GM12878 (cell line): ENCODE measurements around the gene MAPKAPK3. TPM values are rescaled to one million over a fixed set of nuclear protein-coding genes. Genes with fewer than 3 reads are reported as not detected.

Experiments used
- BHLHE40 ChIP-seq, 2 experiments: fragments of 450-650 bp in 1 of 2; IDR thresholded peaks; 2 replicates each; pipeline ENCODE4 v1.6.1; 2011 to 2017; ENCODE audit warnings: low read depth in 2 of 2, borderline replicate concordance in 1 of 2, improper control_type of control experiment in 1 of 2, low read length in 1 of 2, mild to moderate bottlenecking in 1 of 2
- CBX3 ChIP-seq: fragments of 200-600 bp; sonication (generic); IDR thresholded peaks from 2 replicates; pipeline ENCODE4 v1.6.1; 2016; ENCODE audit warnings: low read depth, borderline replicate concordance
- ESRRA ChIP-seq: IDR thresholded peaks from 2 replicates; pipeline ENCODE4 v1.6.1; 2012; ENCODE audit warnings: mild to moderate bottlenecking, low read length, improper control_type of control experiment
- ETV6 ChIP-seq, 2 experiments: fragments of 450-650 bp in 1 of 2; IDR thresholded peaks in 1 of 2; conservative IDR thresholded peaks in 1 of 2; 2 replicates each; pipeline ENCODE4 v1.6.1; 2014; ENCODE audit warnings: antibody characterized with exemption in 1 of 2, borderline replicate concordance in 1 of 2, low read depth in 1 of 2, mild to moderate bottlenecking in 1 of 2, moderate library complexity in 1 of 2
- FOXM1 ChIP-seq: IDR thresholded peaks from 2 replicates; pipeline ENCODE4 v1.6.1; 2012; ENCODE audit warnings: low read depth, mild to moderate bottlenecking, inconsistent platforms, low read length, moderate library complexity
- KAT2A ChIP-seq: conservative IDR thresholded peaks from 2 replicates; pipeline ENCODE4 v1.6.1; 2011; ENCODE audit warnings: low read depth, low read length; ENCODE audit not compliant: control insufficient read depth
- KDM1A ChIP-seq: fragments of 200-600 bp; sonication (generic); IDR thresholded peaks from 2 replicates; pipeline ENCODE4 v1.6.1; 2016; ENCODE audit warnings: borderline replicate concordance
- MAX ChIP-seq: IDR thresholded peaks from 2 replicates; pipeline ENCODE4 v1.6.1; 2012; ENCODE audit warnings: low read depth, low read length, improper control_type of control experiment
- MXI1 ChIP-seq: fragments of 150-350 bp; IDR thresholded peaks from 2 replicates; pipeline ENCODE4 v1.6.1; 2011; ENCODE audit warnings: low read depth, mild to moderate bottlenecking, inconsistent platforms, low read length, improper control_type of control experiment
- PAX8 ChIP-seq: fragments of 450-650 bp; IDR thresholded peaks from 2 replicates; pipeline ENCODE4 v1.6.1; 2017; ENCODE audit warnings: mild to moderate bottlenecking, moderate library complexity
- PBX3 ChIP-seq: IDR thresholded peaks from 2 replicates; pipeline ENCODE4 v1.6.1; 2011; ENCODE audit warnings: mild to moderate bottlenecking, low read depth, low read length, moderate library complexity; ENCODE audit not compliant: insufficient replicate concordance
- POLR2A ChIP-seq: IDR thresholded peaks from 2 replicates; pipeline ENCODE4 v1.6.1; 2011; ENCODE audit warnings: low read depth, mild to moderate bottlenecking, low read length
- POLR2AphosphoS5 ChIP-seq: IDR thresholded peaks from 2 replicates; pipeline ENCODE4 v1.6.1; 2011; ENCODE audit warnings: mild to moderate bottlenecking, low read length, inconsistent platforms
- RB1 ChIP-seq: fragments of 450-650 bp; formaldehyde crosslinking; IDR thresholded peaks from 2 replicates; pipeline ENCODE4 v1.6.1; 2017; ENCODE audit warnings: mild to moderate bottlenecking, borderline replicate concordance
- RUNX3 ChIP-seq: IDR thresholded peaks from 2 replicates; pipeline ENCODE4 v1.6.1; 2012; ENCODE audit warnings: low read length, inconsistent platforms
- SIX5 ChIP-seq: IDR thresholded peaks from 2 replicates; pipeline ENCODE4 v1.6.1; 2011; ENCODE audit warnings: mild to moderate bottlenecking, low read depth, low read length, moderate library complexity; ENCODE audit not compliant: severe bottlenecking
- SMC3 ChIP-seq: IDR thresholded peaks from 2 replicates; pipeline ENCODE4 v1.6.1; 2011; ENCODE audit warnings: low read length, improper control_type of control experiment, borderline replicate concordance
- STAT1 ChIP-seq: fragments of 450-650 bp; conservative IDR thresholded peaks from 2 replicates; pipeline ENCODE4 v1.6.1; 2014; ENCODE audit warnings: antibody characterized with exemption, mild to moderate bottlenecking
- USF2 ChIP-seq: IDR thresholded peaks from 2 replicates; pipeline ENCODE4 v1.6.1; 2011; ENCODE audit warnings: low read depth, low read length, improper control_type of control experiment, borderline replicate concordance
- ZBTB33 ChIP-seq: fragments of 450-650 bp; IDR thresholded peaks from 2 replicates; pipeline ENCODE4 v1.6.1; 2017; ENCODE audit warnings: mild to moderate bottlenecking
- ZBTB40 ChIP-seq: fragments of 450-650 bp; IDR thresholded peaks from 2 replicates; pipeline ENCODE4 v1.6.1; 2016; ENCODE audit warnings: mild to moderate bottlenecking, moderate library complexity, borderline replicate concordance
- polyA plus RNA-seq, 11 experiments: library from polyadenylated mRNA; depleted of rRNA in 4 of 11; unstranded in 6 of 11; stranded (reverse) in 5 of 11; fragments of >200 nt; fragmentation: Nextera tagmentation in 4 of 11; fragmentation: Illumina TruSeq in 1 of 11; extraction: Ambion mirVana in 4 of 11; extraction: Trizol in 1 of 11; gene quantifications; 1 replicate in 1 of 11; 2 replicates in 10 of 11; pipeline versions ENCODE4 v1.2.1 to v1.2.3, GENCODE V29; 2011 to 2016; ENCODE audit warnings: inconsistent platforms in 2 of 11, missing spikeins in 2 of 11, low read depth in 1 of 11
- total RNA-seq, 4 experiments: library from RNA; depleted of rRNA in 3 of 4; stranded (reverse); fragments of >200 nt in 3 of 4; fragmentation: Illumina TruSeq in 1 of 4; extraction: Trizol in 1 of 4; gene quantifications; 2 replicates each; pipeline versions ENCODE4 v1.2.1 to v1.2.3, GENCODE V29; 2013 to 2021

Gene MAPKAPK3
- total and polyA plus RNA-seq, 10 of the 15 experiments (the other 5 are each of a cell fraction or from before 2014, with no cell fraction given) = 7.9 to 66.0 (median 39.0) TPM

- TF ChIP-seq USF2 (no peak), KDM1A (no peak), PBX3 (no peak), POLR2AphosphoS5 (peak; percentile 69), KAT2A (no peak), ZBTB40 (peak; percentile 99), ETV6 (conservative IDR thresholded peaks at IDR 0.05 in 1 of 2, IDR thresholded peaks at IDR 0.05 in 1 of 2; ENCODE audit: borderline replicate concordance in 1 of 2, low read depth in 1 of 2) (no peak), ESRRA (no peak), FOXM1 (no peak), CBX3 (no peak), MXI1 (0 out of 2 replicates have a peak, but pooled peaks have one; percentile 76), SIX5 (peak; percentile 77), PAX8 (no peak), POLR2A (peak; percentile 85), ZBTB33 (no peak), SMC3 (no peak), BHLHE40 (IDR thresholded peaks at IDR 0.05; ENCODE audit: borderline replicate concordance in 1 of 2, low read depth in 2 of 2, low read length in 1 of 2) (peak in 1 of 2 experiments; percentile 42; a peak in 1 of 4 replicates), RUNX3 (peak; percentile 45; the same call in 1 of the 2 replicates), RB1 (peak; percentile 96), MAX (no peak), STAT1 (no peak; the same call in 1 of the 2 replicates)
These were observed 47.8 kb upstream of the MAPKAPK3 start, which contains the start of gene HEMK1 (continued) for GRCh38 chr3:50568947-50569749.
